ENCODE results near the gene RALGDS. TPM values are rescaled to one million over a fixed set of nuclear protein-coding genes. Genes with fewer than 3 reads are reported as not detected.

Gene RALGDS
- total RNA-seq, 1 donor from 2014 or later: 39.9 TPM

- Histone ChIP-seq H3K36me3 (ENCODE audit: control insufficient read depth, insufficient read depth, low read length) (no peaks in the 10 kb centered on the region), H3K27me3 (ENCODE audit: control insufficient read depth, insufficient read depth, low read length) (no peaks in the 10 kb centered on the region), H3K4me3 (ENCODE audit: low read depth, low read length) (peak overlapping the region; percentile 88)
- no peak for DNase-seq (ENCODE audit: low read depth)
- peak; percentile 26 for TF ChIP-seq CTCF (IDR thresholded peaks at IDR 0.05; ENCODE audit: insufficient read depth, low read length, poor library complexity, severe bottlenecking)
These were observed 28.3 kb upstream of the RALGDS start for GRCh38 chr9:133149130-133150015.

GRCh38 chr9:133148199-133149129, 27.4 kb upstream of the RALGDS start:
- Histone ChIP-seq H3K27me3 (ENCODE audit: control insufficient read depth, insufficient read depth, low read length) (no peaks in the 10 kb centered on the region), H3K36me3 (ENCODE audit: control insufficient read depth, insufficient read depth, low read length) (no peaks in the 10 kb centered on the region), H3K4me3 (ENCODE audit: low read depth, low read length) (peak overlapping the region; percentile 88)
- DNase-seq (ENCODE audit: low read depth): no peak
- no peak for TF ChIP-seq CTCF (IDR thresholded peaks at IDR 0.05; ENCODE audit: insufficient read depth, low read length, poor library complexity, severe bottlenecking)

GRCh38 chr9:133147412-133148198, 26.6 kb upstream of the RALGDS start:
- H3K27me3 ChIP-seq (ENCODE audit: control insufficient read depth, insufficient read depth, low read length): no peaks in the 10 kb centered on the region
- no peak for DNase-seq (ENCODE audit: low read depth)
- H3K4me3 ChIP-seq (ENCODE audit: low read depth, low read length): peak overlapping the region; percentile 88
- H3K36me3 ChIP-seq (ENCODE audit: control insufficient read depth, insufficient read depth, low read length): no peaks in the 10 kb centered on the region
- peak; percentile 99 for TF ChIP-seq CTCF (IDR thresholded peaks at IDR 0.05; ENCODE audit: insufficient read depth, low read length, poor library complexity, severe bottlenecking)

GRCh38 chr9:133146746-133147411, 25.8 kb upstream of the RALGDS start:
- no peak overlapping the region for H3K4me3 ChIP-seq (ENCODE audit: low read depth, low read length)
- no peak for TF ChIP-seq CTCF (IDR thresholded peaks at IDR 0.05; ENCODE audit: insufficient read depth, low read length, poor library complexity, severe bottlenecking)
- no peak for DNase-seq (ENCODE audit: low read depth)
- H3K27me3 ChIP-seq (ENCODE audit: control insufficient read depth, insufficient read depth, low read length): no peaks in the 10 kb centered on the region
- no peaks in the 10 kb centered on the region for H3K36me3 ChIP-seq (ENCODE audit: control insufficient read depth, insufficient read depth, low read length)
